ENCODE data around the gene ABHD14A. TPM values are rescaled to one million over a fixed set of nuclear protein-coding genes. Genes with fewer than 3 reads are reported as not detected.
A peak's percentile ranks its signal among the peaks of the same experiment; 100 is the strongest.

Gene ABHD14A
- total RNA-seq, 2 experiments from 2014 or later = 6.3 to 7.5 TPM

DNA sequence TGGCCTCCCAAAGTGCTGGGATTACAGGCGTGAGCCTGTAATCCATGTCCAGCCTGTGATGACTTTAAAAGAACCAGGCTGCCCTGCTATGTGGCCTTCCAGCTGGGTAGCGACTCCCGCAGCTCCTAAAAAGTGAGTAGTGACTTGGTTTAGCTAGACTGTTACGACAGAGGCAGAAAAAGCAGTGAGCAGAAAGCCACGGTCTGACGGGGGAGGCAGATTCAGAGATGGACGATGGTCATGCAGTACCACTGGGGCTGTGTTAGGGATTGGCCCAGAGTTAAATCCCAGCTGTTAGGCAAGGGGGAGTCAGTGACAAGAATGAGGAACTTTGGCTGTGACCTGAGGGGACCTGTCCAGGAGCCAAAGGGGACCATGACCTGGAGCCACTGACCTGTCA is 23.9 kb downstream of the ABHD14A start:
- Mint-ChIP-seq H3K9me3 (ENCODE audit: low read depth) (no peaks in the 10 kb centered on the region), H3K27ac (no peak overlapping the region), H3K4me3 (no peak overlapping the region), H3K27me3 (no peaks in the 10 kb centered on the region), H3K36me3 (ENCODE audit: low read depth) (peaks cover 21% of the 10 kb centered on the region), H3K4me1 (peaks cover 13% of the 10 kb centered on the region)
- ChIA-PET CTCF (interaction anchor here (0.6 to 1.6 kb wide), 7 partner anchors 16 to 341 kb away, joined by 3 to 7 read pairs (median 5); partner anchors contain the start of genes ACY1 and DUSP7), POLR2A (interaction anchor here (0.6 to 0.7 kb wide), 2 partner anchors 159 to 842 kb away, joined by 3 to 5 read pairs; no protein-coding TSS in a partner anchor)
- no peak for DNase-seq
- ATAC-seq = no peak
- intact Hi-C loops (cut with DNase I, micrococcal nuclease) = loop anchor here (5.0 to 10.0 kb wide), 5 partner anchors 224 to 1646 kb away; partner anchors contain the start of genes CYB561D2 (in 1 of the 2), DCP1A (in 1 of the 2), MANF (in 1 of the 2) and NPRL2 (in 1 of the 2)

GRCh38 chr3:51999846-52000245 is 25.0 kb downstream of the ABHD14A start:
- no peak overlapping the region for H3K4me3 Mint-ChIP-seq
- H3K36me3 Mint-ChIP-seq (ENCODE audit: low read depth) = peaks cover 10% of the 10 kb centered on the region
- H3K4me1 Mint-ChIP-seq = peaks cover 7% of the 10 kb centered on the region
- H3K27me3 Mint-ChIP-seq = no peaks in the 10 kb centered on the region
- ChIA-PET CTCF (interaction anchor here (0.7 to 6.3 kb wide), 5 partner anchors 18 to 413 kb away, joined by 3 to 76 read pairs (median 4); no protein-coding TSS in a partner anchor), POLR2A (no interaction called here)
- DNase-seq (no peak), ATAC-seq (no peak)
- H3K9me3 Mint-ChIP-seq (ENCODE audit: low read depth) = no peaks in the 10 kb centered on the region
- intact Hi-C loops (cut with DNase I, micrococcal nuclease) = loop anchor here (2.0 to 10.0 kb wide), 7 partner anchors 57 to 1648 kb away; partner anchors contain the start of genes CYB561D2 (in 1 of the 2), DCP1A (in 1 of the 2), DUSP7 (in 1 of the 2) and MANF (in 1 of the 2)
- no peak overlapping the region for H3K27ac Mint-ChIP-seq

- ChIA-PET CTCF (interaction anchor here (0.5 to 6.3 kb wide), 26 partner anchors 9 to 446 kb away, joined by 3 to 76 read pairs (median 4); partner anchors contain the start of genes DUSP7 and POC1A), POLR2A (no interaction called here)
These were observed 26.6 kb downstream of the ABHD14A start for GRCh38 chr3:52001443-52001974.

DNA sequence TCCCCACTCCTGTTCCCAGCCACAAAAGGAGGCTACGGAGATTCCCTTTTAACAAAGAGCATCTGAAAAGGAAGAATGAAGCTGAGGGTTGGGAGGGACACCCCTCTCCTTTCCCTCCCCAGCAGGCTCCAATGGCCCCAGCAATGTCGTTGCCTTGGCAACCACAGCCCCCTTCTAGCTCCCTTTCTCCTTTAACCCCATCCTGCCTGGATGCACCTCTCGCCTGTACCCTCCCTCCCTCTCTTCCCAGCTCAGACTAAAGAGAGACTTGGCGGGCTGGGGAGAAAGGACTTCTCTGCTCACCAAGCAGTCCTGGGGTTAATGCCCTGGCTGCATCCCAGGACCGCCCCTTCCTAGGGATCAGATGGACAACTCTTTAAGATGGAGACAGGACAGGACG is 27.9 kb downstream of the ABHD14A start:
- Mint-ChIP-seq H3K4me1 (peaks cover 16% of the 10 kb centered on the region), H3K27me3 (no peaks in the 10 kb centered on the region), H3K9me3 (ENCODE audit: low read depth) (no peaks in the 10 kb centered on the region), H3K36me3 (ENCODE audit: low read depth) (no peaks in the 10 kb centered on the region), H3K4me3 (no peak overlapping the region), H3K27ac (no peak overlapping the region)
- DNase-seq (no peak), ATAC-seq (no peak)
- intact Hi-C loops (cut with DNase I, micrococcal nuclease) = no loop called here
- ChIA-PET CTCF (interaction anchor here (0.7 to 6.3 kb wide), 10 partner anchors 11 to 445 kb away, joined by 3 to 76 read pairs (median 6); partner anchors contain the start of genes ACY1 and RRP9), POLR2A (interaction anchor here (1.1 kb wide), 1 partner anchor 55 kb away, joined by 3 read pairs; no protein-coding TSS in a partner anchor)

More at GRCh38 chr3:52001443-52001974, 26.6 kb downstream of the ABHD14A start:
- no peaks in the 10 kb centered on the region for H3K36me3 Mint-ChIP-seq (ENCODE audit: low read depth)
- DNase-seq (peak; percentile 91), ATAC-seq (peak; percentile 97)
- no peaks in the 10 kb centered on the region for H3K27me3 Mint-ChIP-seq
- H3K9me3 Mint-ChIP-seq (ENCODE audit: low read depth) = no peaks in the 10 kb centered on the region
- intact Hi-C loops (cut with DNase I, micrococcal nuclease) = loop anchor here (1.0 to 2.0 kb wide), 7 partner anchors 55 to 445 kb away; partner anchors contain the start of genes DUSP7 (in 1 of the 2) and PARP3 (in 1 of the 2)
- H3K27ac Mint-ChIP-seq = no peak overlapping the region
- no peak overlapping the region for H3K4me3 Mint-ChIP-seq
- peaks cover 16% of the 10 kb centered on the region for H3K4me1 Mint-ChIP-seq

DNA sequence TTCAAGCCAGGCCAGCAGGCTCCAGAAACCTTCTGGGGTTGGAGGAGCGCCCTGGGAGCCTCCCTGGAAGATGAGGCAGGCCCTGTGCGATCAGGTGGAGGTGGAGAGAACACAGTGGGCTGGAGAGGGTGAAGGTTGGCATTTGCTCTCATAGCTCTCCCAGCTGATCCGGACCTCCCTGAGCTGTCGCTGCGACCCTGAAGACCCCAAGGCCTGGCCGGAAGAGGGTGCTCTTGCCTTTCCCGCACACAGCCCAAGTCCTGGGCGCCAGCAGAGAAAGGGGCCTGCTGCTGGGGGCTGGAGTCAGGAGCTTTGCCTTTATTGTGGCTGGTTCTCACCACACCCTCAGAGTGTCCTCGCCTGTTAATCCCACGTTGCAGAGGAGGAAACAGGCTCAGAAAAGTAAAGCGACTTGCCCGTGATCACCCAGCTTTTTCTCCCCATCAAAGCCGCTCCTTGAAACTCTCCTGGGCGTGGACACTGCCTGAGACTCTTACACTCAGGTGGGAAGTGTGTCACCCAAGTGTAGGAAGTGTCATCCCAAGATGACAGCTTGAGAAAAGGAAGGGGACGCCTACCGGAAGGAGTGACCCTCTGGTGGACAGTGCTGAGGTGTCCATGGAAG is 29.4 kb downstream of the ABHD14A start:
- intact Hi-C loops (cut with DNase I, micrococcal nuclease) = no loop called here
- DNase-seq (no peak), ATAC-seq (no peak)
- POLR2A ChIA-PET = no interaction called here
- Mint-ChIP-seq H3K4me1 (peaks cover 16% of the 10 kb centered on the region), H3K4me3 (no peak overlapping the region), H3K27ac (no peak overlapping the region), H3K36me3 (ENCODE audit: low read depth) (no peaks in the 10 kb centered on the region), H3K27me3 (no peaks in the 10 kb centered on the region), H3K9me3 (ENCODE audit: low read depth) (no peaks in the 10 kb centered on the region)
- CTCF ChIA-PET = interaction anchor here (0.5 to 6.3 kb wide), 9 partner anchors 22 to 1113 kb away, joined by 3 to 76 read pairs (median 4); partner anchors contain the start of genes ACY1 and RRP9

- ATAC-seq = no peak
- ChIA-PET CTCF (interaction anchor here (0.6 to 6.3 kb wide), 3 partner anchors 49 to 128 kb away, joined by 4 to 76 read pairs (median 30); no protein-coding TSS in a partner anchor), POLR2A (no interaction called here)
- intact Hi-C loops (cut with DNase I, micrococcal nuclease) = no loop called here
- Mint-ChIP-seq H3K9me3 (ENCODE audit: low read depth) (no peaks in the 10 kb centered on the region), H3K4me1 (peaks cover 16% of the 10 kb centered on the region), H3K36me3 (ENCODE audit: low read depth) (no peaks in the 10 kb centered on the region), H3K27ac (no peak overlapping the region), H3K27me3 (no peaks in the 10 kb centered on the region), H3K4me3 (no peak overlapping the region)
- DNase-seq = no peak
These were observed 30.1 kb downstream of the ABHD14A start for GRCh38 chr3:52004906-52005395.

GRCh38 chr3:52005571-52005986 is 30.7 kb downstream of the ABHD14A start:
- Mint-ChIP-seq H3K9me3 (ENCODE audit: low read depth) (no peaks in the 10 kb centered on the region), H3K4me3 (no peak overlapping the region), H3K4me1 (peaks cover 16% of the 10 kb centered on the region), H3K36me3 (ENCODE audit: low read depth) (no peaks in the 10 kb centered on the region), H3K27ac (no peak overlapping the region), H3K27me3 (no peaks in the 10 kb centered on the region)
- ATAC-seq = peak; percentile 28
- ChIA-PET POLR2A (interaction anchor here (0.7 kb wide), 1 partner anchor 315 kb away, joined by 3 read pairs; no protein-coding TSS in a partner anchor), CTCF (interaction anchor here (0.5 to 6.3 kb wide), 4 partner anchors 10 to 449 kb away, joined by 3 to 76 read pairs (median 3); no protein-coding TSS in a partner anchor)
- intact Hi-C loops (cut with DNase I, micrococcal nuclease) = no loop called here
- DNase-seq = peak; percentile 43

DNA sequence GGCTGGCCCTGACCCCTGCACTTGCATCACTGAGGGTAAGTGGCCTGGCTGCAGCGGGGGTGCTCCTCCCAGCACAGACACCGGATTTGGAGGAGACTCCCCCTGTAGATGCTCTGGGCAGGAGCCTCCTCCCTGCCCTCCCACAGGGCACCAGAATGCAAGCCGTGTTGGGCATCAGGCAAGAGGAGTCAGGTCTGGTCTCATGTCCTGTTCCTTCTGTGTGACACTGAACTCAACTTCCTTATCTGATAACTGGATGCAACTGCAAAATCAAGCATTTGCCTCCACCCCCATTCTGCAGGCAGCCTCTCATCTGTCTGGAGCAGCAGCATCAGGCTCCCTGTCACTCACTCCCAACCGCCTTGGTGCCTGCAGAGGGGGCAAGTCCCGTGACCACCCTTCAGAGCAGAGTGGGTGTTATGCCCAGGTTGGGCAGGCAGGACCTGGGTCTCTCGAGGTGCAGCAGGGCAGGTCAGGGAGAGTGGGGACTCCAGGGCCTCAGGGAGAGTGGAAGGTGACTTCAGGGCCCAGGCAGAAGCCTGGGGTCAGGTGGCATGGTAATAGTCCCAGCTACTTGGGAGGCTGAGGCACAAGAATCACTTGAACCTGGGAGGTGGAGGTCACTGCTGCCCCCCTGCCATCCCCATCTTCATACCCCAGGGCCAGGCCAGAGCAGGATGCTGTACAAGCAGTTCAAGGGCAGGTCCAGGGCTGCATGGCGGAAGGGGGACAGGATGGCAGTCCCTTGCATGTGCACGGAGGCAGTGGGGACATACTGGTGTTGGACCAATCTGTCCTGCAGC is 31.4 kb downstream of the ABHD14A start:
- ChIA-PET POLR2A (interaction anchor here (0.7 kb wide), 1 partner anchor 316 kb away, joined by 3 read pairs; no protein-coding TSS in a partner anchor), CTCF (interaction anchor here (0.6 to 6.3 kb wide), 4 partner anchors 10 to 139 kb away, joined by 3 to 76 read pairs (median 3); no protein-coding TSS in a partner anchor)
- Mint-ChIP-seq H3K27me3 (no peaks in the 10 kb centered on the region), H3K27ac (no peak overlapping the region), H3K4me3 (no peak overlapping the region), H3K36me3 (ENCODE audit: low read depth) (no peaks in the 10 kb centered on the region), H3K9me3 (ENCODE audit: low read depth) (no peaks in the 10 kb centered on the region), H3K4me1 (peaks cover 16% of the 10 kb centered on the region)
- ATAC-seq = no peak
- no peak for DNase-seq
- intact Hi-C loops (cut with DNase I, micrococcal nuclease) = no loop called here

DNA sequence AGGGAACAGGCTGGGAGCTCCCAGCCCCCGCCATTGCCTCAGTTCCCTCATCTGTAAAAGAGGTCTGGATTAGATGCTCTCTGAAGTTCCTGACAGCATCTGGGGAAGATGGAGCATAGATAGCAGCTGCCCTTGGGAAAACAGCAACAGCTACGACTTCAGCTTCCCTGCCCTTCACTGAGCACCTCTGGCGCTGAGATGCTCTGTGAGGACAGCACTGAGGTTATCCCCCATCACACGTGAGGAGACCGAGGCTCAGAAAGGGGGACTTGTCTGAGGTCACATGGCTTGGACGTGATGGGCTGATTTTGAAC is 31.9 kb downstream of the ABHD14A start:
- Mint-ChIP-seq H3K4me3 (no peak overlapping the region), H3K9me3 (ENCODE audit: low read depth) (no peaks in the 10 kb centered on the region), H3K36me3 (ENCODE audit: low read depth) (no peaks in the 10 kb centered on the region), H3K4me1 (peaks cover 13% of the 10 kb centered on the region), H3K27me3 (no peaks in the 10 kb centered on the region), H3K27ac (no peak overlapping the region)
- ATAC-seq = no peak
- ChIA-PET POLR2A (no interaction called here), CTCF (interaction anchor here (0.6 kb wide), 1 partner anchor 87 kb away, joined by 3 read pairs; no protein-coding TSS in a partner anchor)
- no peak for DNase-seq
- intact Hi-C loops (cut with DNase I, micrococcal nuclease) = no loop called here

DNA sequence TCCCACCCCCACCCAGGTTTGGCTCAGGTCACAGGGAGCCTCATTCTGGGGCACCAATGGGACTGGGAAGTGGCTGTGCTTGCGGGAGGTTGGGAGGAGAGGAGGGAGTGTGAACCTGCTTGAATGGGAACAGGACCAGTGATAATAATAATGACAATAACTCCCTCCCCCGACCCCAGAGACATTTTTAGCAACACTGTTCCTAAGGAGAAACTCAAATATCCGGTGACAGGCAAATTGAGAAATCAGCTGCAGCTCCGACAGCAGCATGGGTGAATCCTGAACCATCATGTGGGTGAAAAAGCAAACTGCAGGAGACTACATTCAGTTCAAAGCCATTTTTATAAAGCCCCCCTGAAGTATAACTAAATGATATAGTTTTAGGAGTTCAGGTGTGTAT is 32.4 kb downstream of the ABHD14A start:
- intact Hi-C loops (cut with DNase I, micrococcal nuclease) = no loop called here
- H3K4me3 Mint-ChIP-seq = no peak overlapping the region
- POLR2A ChIA-PET = no interaction called here
- no peaks in the 10 kb centered on the region for H3K9me3 Mint-ChIP-seq (ENCODE audit: low read depth)
- CTCF ChIA-PET = interaction anchor here (0.6 to 0.9 kb wide), 2 partner anchors 9 to 462 kb away, joined by 3 read pairs; no protein-coding TSS in a partner anchor
- H3K27me3 Mint-ChIP-seq = no peaks in the 10 kb centered on the region
- ATAC-seq = no peak
- DNase-seq = no peak
- H3K36me3 Mint-ChIP-seq (ENCODE audit: low read depth) = no peaks in the 10 kb centered on the region
- no peak overlapping the region for H3K27ac Mint-ChIP-seq
- peaks cover 13% of the 10 kb centered on the region for H3K4me1 Mint-ChIP-seq

GRCh38 chr3:52010431-52010830 is 35.6 kb downstream of the ABHD14A start:
- Mint-ChIP-seq H3K4me1 (peaks cover 9% of the 10 kb centered on the region), H3K27me3 (no peaks in the 10 kb centered on the region), H3K36me3 (ENCODE audit: low read depth) (no peaks in the 10 kb centered on the region), H3K4me3 (no peak overlapping the region), H3K9me3 (ENCODE audit: low read depth) (no peaks in the 10 kb centered on the region), H3K27ac (no peak overlapping the region)
- ChIA-PET CTCF (interaction anchor here (0.7 kb wide), 1 partner anchor 110 kb away, joined by 3 read pairs; no protein-coding TSS in a partner anchor), POLR2A (no interaction called here)
- DNase-seq (no peak), ATAC-seq (no peak)
- intact Hi-C loops (cut with DNase I, micrococcal nuclease) = no loop called here
